Uterus (tissue), 4 donors: Measurements from ENCODE around the gene AK5. TPM values are rescaled to one million over a fixed set of nuclear protein-coding genes. Genes with fewer than 3 reads are reported as not detected.

Experiments used
- DNase-seq, 2 donors: peaks; one replicate each; pipeline ENCODE4 v3.0.0-alpha.2; 2019 to 2020
- H3K27ac ChIP-seq, 2 donors: fragments of 200-600 bp; sonication (generic); 1 replicate in 1 of 2; 2 replicates in 1 of 2; pipeline ENCODE4 v1.5.1; 2016 to 2018
- H3K27me3 ChIP-seq, 2 donors: fragments of 200-600 bp; sonication (generic); one replicate each; pipeline ENCODE4 v1.5.1; 2018 to 2019; ENCODE audit warnings: control low read depth in 1 of 2
- H3K36me3 ChIP-seq, 2 donors: fragments of 200-600 bp; sonication (generic); one replicate each; pipeline ENCODE4 v1.5.1; 2019; ENCODE audit warnings: control low read depth in 1 of 2
- H3K4me1 ChIP-seq, 2 donors: fragments of 200-600 bp; sonication (generic); one replicate each; pipeline ENCODE4 v1.5.1; 2018 to 2019; ENCODE audit warnings: control low read depth in 1 of 2
- H3K4me3 ChIP-seq, 2 donors: fragments of 200-600 bp; sonication (generic); 1 replicate in 1 of 2; 2 replicates in 1 of 2; pipeline ENCODE4 v1.5.1; 2018 to 2019; ENCODE audit warnings: mild to moderate bottlenecking in 1 of 2
- H3K9me3 ChIP-seq, 2 donors: fragments of 200-600 bp; sonication (generic); one replicate each; pipeline ENCODE4 v1.5.1; 2019; ENCODE audit warnings: control low read depth in 1 of 2
- CTCF ChIP-seq, 4 experiments: fragments of 200-600 bp in 2 of 4; fragments of 450-650 bp in 2 of 4; sonication (generic) in 2 of 4; IDR thresholded peaks; one replicate each; pipeline ENCODE4 v1.5.1; 2016 to 2019; ENCODE audit warnings: antibody characterized with exemption in 4 of 4, mild to moderate bottlenecking in 2 of 4, moderate library complexity in 1 of 4
- POLR2A ChIP-seq, 2 donors: fragments of 450-650 bp; IDR thresholded peaks; one replicate each; pipeline ENCODE4 v1.6.1; 2016; ENCODE audit warnings: antibody characterized with exemption in 2 of 2, mild to moderate bottlenecking in 1 of 2, moderate library complexity in 1 of 2
- intact Hi-C: fragments of 100-400 bp; cut with DNase I; formaldehyde crosslinking; loops from one replicate; pipeline ENCODE4 v1.15.1; 2023; ENCODE audit warnings: low total_unique reads
- total RNA-seq, 4 donors: library from RNA; depleted of rRNA in 3 of 4; stranded (reverse); fragments of >200 nt in 3 of 4; gene quantifications; one replicate each; pipeline versions ENCODE4 v1.1.0 to v1.2.4, GENCODE V29; 2014 to 2023
- donor health status: DM: yes; HTN: yes; CAD: no.

AK5 gene
- total RNA-seq, 4 donors from 2014 or later: 0.88 to 4.6 TPM; not detected in 2

GRCh38 chr1:77468949-77469710 lies 187.3 kb downstream of the AK5 start:
- Histone ChIP-seq H3K27ac (no peak overlapping the region), H3K4me1 (no peaks in the 10 kb centered on the region), H3K4me3 (no peak overlapping the region), H3K9me3 (no peaks in the 10 kb centered on the region), H3K27me3 (no peaks in the 10 kb centered on the region), H3K36me3 (no peaks in the 10 kb centered on the region)
- intact Hi-C loops: no loop called here
- TF ChIP-seq CTCF (IDR thresholded peaks at IDR 0.05) (no peak), POLR2A (IDR thresholded peaks at IDR 0.05) (no peak)
- DNase-seq: no peak

- no peaks in the 10 kb centered on the region for H3K4me1 ChIP-seq
- TF ChIP-seq CTCF (IDR thresholded peaks at IDR 0.05) (no peak), POLR2A (IDR thresholded peaks at IDR 0.05) (no peak)
- no peak overlapping the region for H3K27ac ChIP-seq
- intact Hi-C loops: no loop called here
- no peaks in the 10 kb centered on the region for H3K27me3 ChIP-seq
- DNase-seq: no peak
- no peak overlapping the region for H3K4me3 ChIP-seq
- H3K36me3 ChIP-seq: no peaks in the 10 kb centered on the region
- no peaks in the 10 kb centered on the region for H3K9me3 ChIP-seq
Measured at GRCh38 chr1:77471691-77472090, 189.9 kb downstream of the AK5 start.

- TF ChIP-seq CTCF (IDR thresholded peaks at IDR 0.05): no peak
- TF ChIP-seq POLR2A (IDR thresholded peaks at IDR 0.05): no peak
- no peaks in the 10 kb centered on the region for H3K4me1 ChIP-seq
- no peak overlapping the region for H3K4me3 ChIP-seq
- intact Hi-C loops: no loop called here
- H3K27ac ChIP-seq: no peak overlapping the region
- no peaks in the 10 kb centered on the region for H3K9me3 ChIP-seq
- DNase-seq: no peak
- H3K27me3 ChIP-seq: no peaks in the 10 kb centered on the region
- H3K36me3 ChIP-seq: no peaks in the 10 kb centered on the region
Measured at GRCh38 chr1:77473690-77474089, 191.9 kb downstream of the AK5 start.

GRCh38 chr1:77475641-77476040 lies 193.8 kb downstream of the AK5 start:
- Histone ChIP-seq H3K27ac (no peak overlapping the region), H3K4me3 (no peak overlapping the region), H3K36me3 (no peaks in the 10 kb centered on the region), H3K4me1 (no peaks in the 10 kb centered on the region), H3K9me3 (no peaks in the 10 kb centered on the region), H3K27me3 (no peaks in the 10 kb centered on the region)
- intact Hi-C loops: no loop called here
- DNase-seq: no peak
- no peak for TF ChIP-seq POLR2A (IDR thresholded peaks at IDR 0.05)
- no peak for TF ChIP-seq CTCF (IDR thresholded peaks at IDR 0.05)

- TF ChIP-seq CTCF (IDR thresholded peaks at IDR 0.05) (no peak), POLR2A (IDR thresholded peaks at IDR 0.05) (no peak)
Measured at GRCh38 chr1:77476475-77476874, 194.7 kb downstream of the AK5 start.

More at GRCh38 chr1:77476475-77476874, 194.7 kb downstream of the AK5 start:
- Histone ChIP-seq H3K27ac (no peak overlapping the region), H3K27me3 (no peaks in the 10 kb centered on the region), H3K9me3 (no peaks in the 10 kb centered on the region), H3K4me3 (no peak overlapping the region), H3K36me3 (no peaks in the 10 kb centered on the region), H3K4me1 (no peaks in the 10 kb centered on the region)
- intact Hi-C loops: no loop called here
- no peak for DNase-seq
